Activated naive CD4-positive, alpha-beta T cell treated with anti-CD3 and anti-CD28 coated beads, Interleukin-2, amount 50 U/mL, for 72 hours (primary cell): Measurements from ENCODE around the gene TMEM270. TPM values are rescaled to one million over a fixed set of nuclear protein-coding genes. Genes with fewer than 3 reads are reported as not detected.
"Not testable (repeated sequence)": the region's sequence is repeated elsewhere in the genome, so short reads cannot be mapped to it uniquely, and the experiment has no call there.

ENCODE experiments used
- ATAC-seq, 2 donors: fragments of 150-1000 bp; cut with Tn5 transposase; 2 replicates each; pipeline ENCODE4 v1.10.0; 2021; ENCODE audit warnings: mild to moderate bottlenecking in 2 of 2, moderate library complexity in 2 of 2
- DNase-seq, 2 donors: peaks; one replicate each; pipeline ENCODE4 v3.0.0; 2021 to 2022; ENCODE audit warnings: low spot score in 2 of 2
- H3K27ac Mint-ChIP-seq, 2 donors: one replicate each; pipeline ENCODE4 v1.8.0; 2022; ENCODE audit warnings: mild to moderate bottlenecking in 2 of 2, mixed read lengths in 2 of 2
- H3K36me3 Mint-ChIP-seq, 2 donors: one replicate each; pipeline ENCODE4 v1.8.0; 2022; ENCODE audit warnings: mixed read lengths in 2 of 2
- H3K9me3 Mint-ChIP-seq, 2 donors: one replicate each; pipeline ENCODE4 v1.8.0; 2022; ENCODE audit warnings: mixed read lengths in 2 of 2
- total RNA-seq, 2 donors: library from RNA; stranded (reverse); gene quantifications; one replicate each; pipeline ENCODE4 v1.2.3, GENCODE V29; 2022

TMEM270 gene
- total RNA-seq, 2 donors from 2014 or later: not detected

- no peak overlapping the region for H3K27ac Mint-ChIP-seq
- ATAC-seq (no peak), DNase-seq (no peak)
- H3K36me3 Mint-ChIP-seq: no peaks in the 10 kb centered on the region
- no peaks in the 10 kb centered on the region for H3K9me3 Mint-ChIP-seq
Observed at GRCh38 chr7:73829921-73830680, 30.9 kb upstream of the TMEM270 start.

- H3K36me3 Mint-ChIP-seq: no peaks in the 10 kb centered on the region
- H3K9me3 Mint-ChIP-seq: no peaks in the 10 kb centered on the region
- DNase-seq (no peak), ATAC-seq (no peak)
- no peak within 1 kb of the TSS for H3K27ac Mint-ChIP-seq
Observed at GRCh38 chr7:73830681-73831583, 30.0 kb upstream of the TMEM270 start, which contains the start of gene CLDN4. Gene CLDN4 (plus strand): TSS chr7:73830996. CDS start chr7:73831202, 206 bp downstream.

GRCh38 chr7:73831584-73831833 is 29.4 kb upstream of the TMEM270 start:
- Mint-ChIP-seq H3K9me3 (no peaks in the 10 kb centered on the region), H3K36me3 (no peaks in the 10 kb centered on the region), H3K27ac (no peak overlapping the region)
- ATAC-seq (no peak), DNase-seq (no peak)

- no peak for ATAC-seq
- no peaks in the 10 kb centered on the region for H3K36me3 Mint-ChIP-seq
Observed at GRCh38 chr7:73831834-73832651, 28.9 kb upstream of the TMEM270 start.

GRCh38 chr7:73832806-73833205 is 28.2 kb upstream of the TMEM270 start:
- Mint-ChIP-seq H3K27ac (no peak overlapping the region), H3K9me3 (no peaks in the 10 kb centered on the region), H3K36me3 (no peaks in the 10 kb centered on the region)
- DNase-seq: no peak
- no peak for ATAC-seq

More at GRCh38 chr7:73831834-73832651, 28.9 kb upstream of the TMEM270 start:
- H3K9me3 Mint-ChIP-seq: no peaks in the 10 kb centered on the region
- H3K27ac Mint-ChIP-seq: no peak overlapping the region
- DNase-seq: no peak

GRCh38 chr7:73833251-73833919 is 27.6 kb upstream of the TMEM270 start:
- no peak for ATAC-seq
- no peaks in the 10 kb centered on the region for H3K9me3 Mint-ChIP-seq
- H3K27ac Mint-ChIP-seq: peak overlapping the region in 1 of 2 donors; percentile 67

GRCh38 chr7:73834626-73835191 is 26.2 kb upstream of the TMEM270 start:
- H3K36me3 Mint-ChIP-seq: no peaks in the 10 kb centered on the region
- DNase-seq (no peak), ATAC-seq (no peak)
- H3K9me3 Mint-ChIP-seq: no peaks in the 10 kb centered on the region
- H3K27ac Mint-ChIP-seq: no peak overlapping the region

More at GRCh38 chr7:73833251-73833919, 27.6 kb upstream of the TMEM270 start:
- DNase-seq: no peak
- H3K36me3 Mint-ChIP-seq: no peaks in the 10 kb centered on the region

- not testable (repeated sequence) for H3K36me3 Mint-ChIP-seq, H3K9me3 Mint-ChIP-seq, DNase-seq, ATAC-seq, H3K27ac Mint-ChIP-seq
Observed at GRCh38 chr7:73837167-73837566, 23.8 kb upstream of the TMEM270 start.

- no peak for ATAC-seq
- peak overlapping the region in 1 of 2 donors; percentile 41 for H3K27ac Mint-ChIP-seq
Observed at GRCh38 chr7:73838642-73839041, 22.3 kb upstream of the TMEM270 start.

GRCh38 chr7:73839290-73839689 is 21.7 kb upstream of the TMEM270 start:
- H3K9me3 Mint-ChIP-seq: no peaks in the 10 kb centered on the region
- no peaks in the 10 kb centered on the region for H3K36me3 Mint-ChIP-seq
- peak overlapping the region in 1 of 2 donors; percentile 74 for H3K27ac Mint-ChIP-seq
- ATAC-seq: no peak
- no peak for DNase-seq

More at GRCh38 chr7:73838642-73839041, 22.3 kb upstream of the TMEM270 start:
- Mint-ChIP-seq H3K36me3 (no peaks in the 10 kb centered on the region), H3K9me3 (no peaks in the 10 kb centered on the region)
- DNase-seq: no peak

- H3K9me3 Mint-ChIP-seq: no peaks in the 10 kb centered on the region
- no peak for DNase-seq
- no peak for ATAC-seq
- no peak overlapping the region for H3K27ac Mint-ChIP-seq
- H3K36me3 Mint-ChIP-seq: no peaks in the 10 kb centered on the region
Observed at GRCh38 chr7:73839743-73840714, 20.9 kb upstream of the TMEM270 start.

GRCh38 chr7:73840715-73841379 is 20.1 kb upstream of the TMEM270 start:
- ATAC-seq (no peak), DNase-seq (no peak)
- no peaks in the 10 kb centered on the region for H3K9me3 Mint-ChIP-seq
- H3K36me3 Mint-ChIP-seq: no peaks in the 10 kb centered on the region
- no peak overlapping the region for H3K27ac Mint-ChIP-seq

GRCh38 chr7:73841689-73842066 is 19.3 kb upstream of the TMEM270 start:
- Mint-ChIP-seq H3K9me3 (no peaks in the 10 kb centered on the region), H3K36me3 (no peaks in the 10 kb centered on the region), H3K27ac (no peak overlapping the region)
- ATAC-seq: no peak
- DNase-seq: no peak

- peak; percentile 98 to 99 for ATAC-seq
- DNase-seq: peak; percentile 89
- no peaks in the 10 kb centered on the region for H3K36me3 Mint-ChIP-seq
- H3K27ac Mint-ChIP-seq: peak within 1 kb of the TSS in 1 of 2 donors; percentile 22
- no peaks in the 10 kb centered on the region for H3K9me3 Mint-ChIP-seq
Observed at GRCh38 chr7:73842067-73842976, 18.6 kb upstream of the TMEM270 start, which contains the start of gene METTL27. Gene METTL27 (minus strand): TSS chr7:73842516. CDS start chr7:73842140, 376 bp downstream.
